NCI-H1048 (cell line): ENCODE results near the gene MTM1.

Experiments
- DNase-seq: peaks from one replicate; lab custom pipeline; 2025; lab: John Stamatoyannopoulos, UW

The MTM1 gene

DNA sequence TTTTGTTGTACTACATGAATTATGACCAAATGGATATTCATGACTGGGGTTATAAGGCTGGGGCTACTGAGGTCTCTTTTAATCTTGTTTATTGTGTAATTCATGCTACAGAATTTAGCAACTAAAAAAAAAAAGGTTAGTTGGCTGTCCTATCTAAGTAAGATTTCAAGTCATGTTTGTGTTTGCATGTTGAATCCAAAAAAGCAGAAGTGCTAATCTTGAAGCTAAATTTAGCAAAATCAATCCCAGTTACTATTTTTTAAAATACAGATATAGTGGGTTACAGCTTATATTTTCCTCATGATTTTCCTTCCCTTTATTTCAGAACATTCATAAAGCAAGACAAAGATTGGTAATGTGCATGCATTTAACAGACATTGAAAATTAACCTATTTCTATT lies 144.2 kb downstream of the MTM1 start:
- DNase-seq, result no peak

DNA sequence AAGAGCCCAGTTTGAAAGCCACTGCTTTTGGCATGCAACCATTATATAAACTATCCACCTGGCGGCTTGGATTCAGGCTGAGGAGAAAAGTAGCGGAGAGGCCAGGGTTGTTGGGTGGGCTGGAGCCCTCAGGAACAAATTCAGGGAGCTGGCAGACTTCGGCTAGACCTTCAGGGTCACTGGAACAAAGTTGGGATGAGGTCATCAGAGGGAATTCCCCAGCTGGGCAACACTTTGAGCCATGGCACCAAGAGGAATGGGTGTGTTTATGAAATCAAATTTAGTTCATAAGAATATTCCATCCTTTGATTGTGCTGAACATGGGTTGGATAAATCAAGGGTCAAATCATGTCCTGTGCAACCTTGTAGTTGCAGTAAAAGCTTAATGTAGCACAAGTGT lies 146.8 kb downstream of the MTM1 start:
- DNase-seq, result no peak

DNA sequence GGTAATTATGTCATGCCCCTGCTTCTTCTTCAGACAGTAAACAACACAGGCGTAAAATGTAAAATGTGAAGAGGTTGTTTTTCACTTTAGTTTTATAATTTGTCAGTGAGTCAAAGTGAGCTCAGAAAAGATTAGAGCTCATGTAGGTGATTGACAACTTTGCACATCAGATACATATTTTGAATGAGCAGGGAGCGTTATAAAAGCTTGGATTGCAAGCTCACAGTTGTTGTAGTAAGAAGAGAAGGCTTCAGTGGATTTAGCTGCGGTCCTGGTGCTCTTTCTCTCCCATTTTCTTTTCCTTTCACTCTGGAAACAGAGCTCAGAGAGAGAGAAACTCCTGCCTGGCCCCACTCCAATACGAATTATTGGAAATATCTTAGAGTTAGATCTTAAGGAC lies 151.2 kb downstream of the MTM1 start:
- no peak for DNase-seq
